ENCODE measurements around the gene PUS3.

Gene PUS3

GRCh38 chr11:125902927-125903710 is at the start of gene PUS3 (continued):
- TF ChIP-seq, protein P1, sequence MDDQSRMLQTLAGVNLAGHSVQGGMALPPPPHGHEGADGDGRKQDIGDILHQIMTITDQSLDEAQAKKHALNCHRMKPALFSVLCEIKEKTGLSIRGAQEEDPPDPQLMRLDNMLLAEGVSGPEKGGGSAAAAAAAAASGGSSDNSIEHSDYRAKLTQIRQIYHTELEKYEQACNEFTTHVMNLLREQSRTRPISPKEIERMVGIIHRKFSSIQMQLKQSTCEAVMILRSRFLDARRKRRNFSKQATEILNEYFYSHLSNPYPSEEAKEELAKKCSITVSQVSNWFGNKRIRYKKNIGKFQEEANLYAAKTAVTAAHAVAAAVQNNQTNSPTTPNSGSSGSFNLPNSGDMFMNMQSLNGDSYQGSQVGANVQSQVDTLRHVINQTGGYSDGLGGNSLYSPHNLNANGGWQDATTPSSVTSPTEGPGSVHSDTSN (CRISPR knock-in tag; IDR thresholded peaks at IDR 0.05), result no peak
- TF ChIP-seq ZBTB17 (tag by site-specific recombination; IDR thresholded peaks at IDR 0.05) (peak; percentile 30; the same call in 1 of the 2 replicates), ZNF274 (IDR thresholded peaks at IDR 0.05; ENCODE audit: low read length) (no peak), ZNF274 (tag by site-specific recombination; IDR thresholded peaks at IDR 0.05; ENCODE audit: borderline replicate concordance) (no peak), ZNF280C (tag by site-specific recombination; IDR thresholded peaks at IDR 0.05) (no peak), ZBTB1 (tag by site-specific recombination; IDR thresholded peaks at IDR 0.05) (no peak), ZNF792 (tag by site-specific recombination; IDR thresholded peaks at IDR 0.05) (no peak), ZNF658 (tag by site-specific recombination; IDR thresholded peaks at IDR 0.05) (no peak), ZNF623 (tag by site-specific recombination; IDR thresholded peaks at IDR 0.05) (no peak), ZNF561 (tag by site-specific recombination; IDR thresholded peaks at IDR 0.05; ENCODE audit: borderline replicate concordance) (no peak), ZNF830 (tag by site-specific recombination; IDR thresholded peaks at IDR 0.05; ENCODE audit: low read depth) (no peak), ZNF211 (tag by site-specific recombination; IDR thresholded peaks at IDR 0.05; ENCODE audit: low read depth) (no peak), ZNF248 (tag by site-specific recombination; IDR thresholded peaks at IDR 0.05) (no peak), ZNF362 (tag by site-specific recombination; IDR thresholded peaks at IDR 0.05) (no peak), ZSCAN16 (tag by site-specific recombination; IDR thresholded peaks at IDR 0.05) (no peak)
- TF ChIP-seq, protein P2, sequence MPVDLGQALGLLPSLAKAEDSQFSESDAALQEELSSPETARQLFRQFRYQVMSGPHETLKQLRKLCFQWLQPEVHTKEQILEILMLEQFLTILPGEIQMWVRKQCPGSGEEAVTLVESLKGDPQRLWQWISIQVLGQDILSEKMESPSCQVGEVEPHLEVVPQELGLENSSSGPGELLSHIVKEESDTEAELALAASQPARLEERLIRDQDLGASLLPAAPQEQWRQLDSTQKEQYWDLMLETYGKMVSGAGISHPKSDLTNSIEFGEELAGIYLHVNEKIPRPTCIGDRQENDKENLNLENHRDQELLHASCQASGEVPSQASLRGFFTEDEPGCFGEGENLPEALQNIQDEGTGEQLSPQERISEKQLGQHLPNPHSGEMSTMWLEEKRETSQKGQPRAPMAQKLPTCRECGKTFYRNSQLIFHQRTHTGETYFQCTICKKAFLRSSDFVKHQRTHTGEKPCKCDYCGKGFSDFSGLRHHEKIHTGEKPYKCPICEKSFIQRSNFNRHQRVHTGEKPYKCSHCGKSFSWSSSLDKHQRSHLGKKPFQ (tag by site-specific recombination; IDR thresholded peaks at IDR 0.05), result no peak

DNA sequence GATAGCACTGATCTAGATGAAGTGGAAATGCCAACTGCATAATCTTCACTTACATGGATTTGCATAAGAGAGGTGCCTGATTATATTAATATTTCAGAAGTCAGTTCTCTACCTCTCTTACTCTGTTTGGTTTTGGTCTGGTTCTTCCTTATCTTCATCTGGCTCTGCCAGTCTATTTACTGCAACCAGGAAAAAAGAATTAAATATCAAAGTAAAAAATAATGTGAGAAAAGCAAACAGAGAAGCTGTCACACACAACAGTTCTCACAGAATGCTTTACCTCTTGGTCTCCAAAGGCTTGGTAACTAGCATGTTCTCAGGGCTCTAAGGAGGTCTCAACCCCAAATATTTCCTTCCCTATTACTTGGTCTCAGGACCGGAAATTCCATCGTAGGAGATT is 49.6 kb upstream of the PUS3 start:
- Histone ChIP-seq H3K4me3 (ENCODE audit: low read depth, low read length) (no peak overlapping the region), H3K9me3 (ENCODE audit: control insufficient read depth, insufficient read depth, low read depth, low read length) (no peaks in the 10 kb centered on the region), H3K4me1 (ENCODE audit: control insufficient read depth, insufficient read depth, low read length) (no peaks in the 10 kb centered on the region), H3K27ac (ENCODE audit: extremely low read depth, low read depth, low read length) (no peak overlapping the region), H3K36me3 (ENCODE audit: control insufficient read depth in 2 of 2, insufficient read depth in 1 of 2, low read length in 2 of 2) (peaks cover 0 to 12% of the 10 kb centered on the region in 2 experiments; a peak in 1 of 3 replicates)
- CTCF ChIA-PET, result no interaction called here
- POLR2A ChIA-PET, result no interaction called here
- TF ChIP-seq ZFP41 (tag by site-specific recombination; IDR thresholded peaks at IDR 0.05; ENCODE audit: borderline replicate concordance) (no peak), ZNF624 (tag by site-specific recombination; IDR thresholded peaks at IDR 0.05) (no peak), SALL2 (tag by site-specific recombination; IDR thresholded peaks at IDR 0.05; ENCODE audit: borderline replicate concordance) (no peak), ZNF146 (tag by site-specific recombination; IDR thresholded peaks at IDR 0.05) (no peak), ZNF426 (tag by site-specific recombination; IDR thresholded peaks at IDR 0.05) (no peak), ZBTB10 (tag by site-specific recombination; IDR thresholded peaks at IDR 0.05) (no peak)

Measured in HEK293 (cell line).